Choroid plexus epithelial cell (primary cell): ENCODE data around the gene BCAR3.

Experiments used
- DNase-seq: peaks from one replicate; pipeline ENCODE4 v3.0.0-alpha.2; 2010; ENCODE audit warnings: low read depth
- H3K4me3 ChIP-seq: 2 replicates; pipeline ENCODE4 v1.5.1; 2011; ENCODE audit warnings: low read depth, mild to moderate bottlenecking, control low read depth, low read length, moderate library complexity
- CTCF ChIP-seq: conservative IDR thresholded peaks from 2 replicates; pipeline ENCODE4 v1.5.1; 2011; ENCODE audit warnings: low read depth, mild to moderate bottlenecking, control low read depth, inconsistent platforms, low read length, moderate library complexity

The BCAR3 gene

GRCh38 chr1:93714356-93714755, 32.7 kb upstream of the BCAR3 start:
- no peak for DNase-seq
- no peak for TF ChIP-seq CTCF
- no peak overlapping the region for H3K4me3 ChIP-seq

- no peak for DNase-seq
- H3K4me3 ChIP-seq, result no peak overlapping the region
- no peak for TF ChIP-seq CTCF
Observed at GRCh38 chr1:93713341-93713740, 31.7 kb upstream of the BCAR3 start.

- no peak for TF ChIP-seq CTCF
- no peak overlapping the region for H3K4me3 ChIP-seq
- no peak for DNase-seq
Observed at GRCh38 chr1:93712741-93713140, 31.1 kb upstream of the BCAR3 start.

DNA sequence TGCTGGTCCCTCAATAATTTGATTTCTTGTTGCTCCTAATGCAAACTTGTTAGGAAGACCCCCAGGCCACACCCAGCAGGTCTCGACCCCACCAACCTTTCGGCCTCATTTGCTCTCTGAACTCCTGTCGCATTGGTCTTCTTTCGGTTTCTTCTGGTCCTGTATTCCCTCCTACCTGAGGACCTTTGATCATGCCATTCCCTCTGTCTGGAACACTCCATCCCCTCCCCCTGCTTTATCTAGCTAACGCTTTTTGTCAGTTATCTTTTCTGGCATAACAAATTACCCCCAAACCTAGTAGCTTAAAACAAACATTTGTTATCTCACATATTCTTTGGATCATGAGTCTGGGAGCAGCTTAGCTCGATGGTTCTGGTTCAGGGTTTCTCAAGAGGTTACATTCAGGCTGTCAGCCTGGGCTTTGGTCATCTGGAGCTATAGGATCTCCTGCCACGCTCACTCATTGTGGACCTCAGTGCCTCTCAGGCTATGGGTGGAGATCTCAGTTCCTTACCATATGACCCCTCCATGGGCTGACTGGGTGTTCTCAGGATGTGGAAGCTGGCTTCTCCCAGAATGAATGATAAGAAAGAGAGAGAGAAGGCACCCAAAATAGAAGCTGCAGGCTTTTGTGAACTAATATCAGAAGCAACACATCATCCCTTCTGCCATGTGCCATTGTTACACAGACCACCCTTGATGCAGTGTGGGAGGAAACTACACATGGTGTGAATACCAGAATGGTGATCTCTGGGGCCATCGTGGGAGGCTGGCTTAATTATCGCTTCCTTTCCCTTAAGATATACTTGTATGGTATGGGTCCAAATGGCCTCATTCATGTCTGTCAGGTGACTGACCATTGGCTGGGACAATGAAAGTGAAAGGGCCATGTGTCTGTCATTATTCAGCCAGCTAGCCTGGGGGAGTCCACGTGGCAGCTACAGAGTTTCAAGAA, 29.1 kb upstream of the BCAR3 start:
- no peak overlapping the region for H3K4me3 ChIP-seq
- no peak for TF ChIP-seq CTCF
- DNase-seq, result no peak

DNA sequence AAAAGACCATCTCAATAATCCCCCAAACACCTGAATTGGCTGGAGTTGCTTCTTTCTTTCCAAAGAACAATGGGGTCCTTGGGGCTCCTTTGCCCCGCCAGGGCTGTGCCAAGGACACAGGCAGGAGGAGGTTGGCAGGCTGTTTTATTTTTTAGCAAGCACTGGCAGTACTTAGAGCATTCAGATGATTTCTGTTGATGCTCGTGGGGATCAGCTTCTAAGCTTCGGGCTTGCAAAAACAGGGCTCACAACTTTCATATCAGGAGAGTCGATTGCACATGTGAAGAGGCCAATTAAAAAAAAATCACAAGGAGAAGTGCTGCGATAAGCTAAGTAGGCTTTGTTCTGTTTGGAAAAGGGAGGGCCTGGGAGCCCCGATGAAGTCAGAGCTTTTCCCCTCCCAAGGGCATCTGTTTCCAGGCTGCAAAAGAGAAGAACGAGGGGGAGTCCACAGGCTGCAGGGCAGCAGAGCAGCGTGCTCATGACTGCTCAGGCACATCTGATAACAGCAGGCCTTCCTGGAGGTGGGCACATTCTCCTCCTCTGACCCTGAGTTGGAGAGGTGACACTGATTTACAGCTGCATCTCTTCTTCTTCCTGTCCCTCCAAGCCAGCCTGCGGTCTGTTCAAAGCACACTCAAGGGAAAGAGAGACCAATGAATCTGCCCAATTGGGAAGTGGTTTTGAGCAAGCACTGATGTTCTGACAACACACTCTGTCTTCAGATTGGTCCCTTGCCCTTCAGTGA, 27.3 kb upstream of the BCAR3 start:
- TF ChIP-seq CTCF, result no peak
- no peak overlapping the region for H3K4me3 ChIP-seq
- no peak for DNase-seq

DNA sequence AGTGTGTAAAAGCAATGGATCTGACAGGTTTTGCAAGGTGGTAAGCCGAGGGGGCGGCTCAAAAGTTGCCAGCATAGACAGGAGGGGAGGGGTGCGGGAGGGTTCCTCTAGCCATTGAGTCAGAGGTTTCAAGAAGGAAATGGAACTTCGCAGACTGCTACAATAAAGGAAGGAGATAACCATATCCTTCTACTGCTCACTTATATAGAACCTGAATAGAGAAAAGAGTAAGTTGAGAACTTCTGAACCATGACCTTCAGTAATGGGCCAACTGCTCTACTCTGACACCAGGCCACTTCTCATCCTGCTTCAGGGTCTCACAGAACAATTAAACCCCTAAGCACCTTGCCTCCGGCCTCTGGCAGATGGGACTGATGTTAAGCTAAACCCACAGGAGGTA, 26.3 kb upstream of the BCAR3 start:
- DNase-seq, result no peak
- H3K4me3 ChIP-seq, result no peak overlapping the region

More for the DNA sequence above, 26.3 kb upstream of the BCAR3 start:
- TF ChIP-seq CTCF, result no peak
